K562 (cell line): Measurements from ENCODE around the gene RTP3. TPM values are rescaled to one million over a fixed set of nuclear protein-coding genes. Genes with fewer than 3 reads are reported as not detected.

Experiments
- ATAC-seq: fragments of 200-7000 bp; cut with Tn5 transposase; 3 replicates; pipeline ENCODE4 v1.9.1; 2020; ENCODE audit warnings: moderate library complexity
- BruUV-seq: library from RNA; stranded (reverse); fragments of 400-500 nt; replicated peaks from 2 replicates; lab custom pipeline; 2021; lab: Mats Ljungman, UMichigan
- CTCF ChIA-PET: fragments of 300-600 bp; formaldehyde crosslinking; extraction: SDS; loops from one replicate; lab custom pipeline; 2021; ENCODE audit warnings: low intra/inter-chr PET ratio; lab: Yijun Ruan, JAX
- POLR2A ChIA-PET: fragments of 300-600, 350-650 bp; sonication (Branson Sonifier 250); formaldehyde crosslinking; extraction: SDS; loops from one replicate; lab custom pipeline; 2021; ENCODE audit warnings: antibody characterized with exemption, inconsistent platforms; lab: Yijun Ruan, JAX
- DNase-seq, 4 experiments: peaks; one replicate each; pipeline versions ENCODE4 v3.0.0 to v3.0.0-alpha.2; 2011 to 2018; ENCODE audit warnings: low spot score in 3 of 4, mixed read lengths in 3 of 4; ENCODE audit errors: extremely low read depth in 1 of 4
- FAIRE-seq: peaks from 2 replicates; lab custom pipeline; 2011; peaks lifted over from hg19 to GRCh38; lab: Jason Lieb, UNC
- H2AFZ ChIP-seq: 2 replicates; pipeline ENCODE4 v1.6.0; 2011; ENCODE audit warnings: low read depth, low read length, control low read depth, inconsistent platforms
- H3K27ac ChIP-seq: fragments of 200-600 bp; 3 replicates; pipeline ENCODE4 v1.8.0; 2011; ENCODE audit warnings: low read depth, mild to moderate bottlenecking, control low read depth, inconsistent platforms, low read length, moderate library complexity, mixed read lengths; ENCODE audit errors: extremely low read depth
- H3K27me3 ChIP-seq, 2 experiments: fragments of 300-600 bp in 1 of 2; 2 replicates in 1 of 2; 3 replicates in 1 of 2; pipeline versions ENCODE4 v1.6.0 to v1.8.0; 2011; ENCODE audit warnings: inconsistent platforms in 2 of 2, low read length in 2 of 2, mild to moderate bottlenecking in 1 of 2, mixed read lengths in 1 of 2, moderate library complexity in 1 of 2; ENCODE audit not compliant: control insufficient read depth in 2 of 2, insufficient read depth in 2 of 2
- H3K36me3 ChIP-seq: fragments of 300-600 bp; 3 replicates; pipeline ENCODE4 v1.8.0; 2011; ENCODE audit warnings: mild to moderate bottlenecking, low read length, inconsistent platforms; ENCODE audit not compliant: control insufficient read depth, insufficient read depth
- H3K4me1 ChIP-seq, 2 experiments: fragments of 200-600 bp in 1 of 2; replicated peaks in 1 of 2; 2 replicates in 1 of 2; 3 replicates in 1 of 2; pipeline versions ENCODE4 v1.5.1 to v1.8.0; 2011; ENCODE audit warnings: inconsistent platforms in 2 of 2, low read length in 2 of 2, mild to moderate bottlenecking in 1 of 2, mixed read lengths in 1 of 2, moderate library complexity in 1 of 2; ENCODE audit not compliant: control insufficient read depth in 2 of 2, insufficient read depth in 2 of 2
- H3K4me2 ChIP-seq: 2 replicates; pipeline ENCODE4 v1.6.1; 2011; ENCODE audit warnings: low read length, control low read depth, inconsistent platforms, mixed read lengths; ENCODE audit not compliant: insufficient read depth
- H3K4me3 ChIP-seq: fragments of 200-600 bp; sonication (generic), shearing (Covaris generic); 2 replicates; pipeline ENCODE4 v1.5.1; 2016; ENCODE audit warnings: control low read depth, inconsistent platforms
- H3K79me2 ChIP-seq: fragments of 200-600 bp; 3 replicates; pipeline ENCODE4 v1.8.0; 2011; ENCODE audit warnings: low read length, inconsistent platforms; ENCODE audit not compliant: control insufficient read depth, insufficient read depth
- H3K9ac ChIP-seq, 2 experiments: 2 replicates each; pipeline versions ENCODE4 v1.6.0 to v1.6.1; 2011; ENCODE audit warnings: low read depth in 2 of 2, low read length in 2 of 2, control low read depth in 1 of 2, inconsistent platforms in 1 of 2, mild to moderate bottlenecking in 1 of 2, mixed read lengths in 1 of 2; ENCODE audit not compliant: insufficient read depth in 1 of 2
- H3K9me1 ChIP-seq: one replicate; pipeline ENCODE4 v1.6.0; 2011; ENCODE audit warnings: inconsistent platforms, mild to moderate bottlenecking, low read length, moderate library complexity; ENCODE audit not compliant: control insufficient read depth, insufficient read depth
- H3K9me3 ChIP-seq: replicated peaks from 2 replicates; pipeline ENCODE4 v1.5.1; 2011; ENCODE audit warnings: low read depth, low read length, inconsistent platforms; ENCODE audit not compliant: control insufficient read depth, insufficient read depth
- H4K20me1 ChIP-seq: replicated peaks from 2 replicates; pipeline ENCODE4 v1.6.1; 2011; ENCODE audit warnings: low read length, inconsistent platforms, mixed read lengths; ENCODE audit not compliant: control insufficient read depth, insufficient read depth
- ATF6 ChIP-seq: sonication (generic); formaldehyde crosslinking; IDR thresholded peaks from 2 replicates; pipeline ENCODE4 v1.4.0; 2020; ENCODE audit warnings: mild to moderate bottlenecking, missing genetic modification reagents
- CTBP1 ChIP-seq: fragments of 450-650 bp; IDR thresholded peaks from 2 replicates; pipeline ENCODE4 v1.6.1; 2016; ENCODE audit warnings: borderline replicate concordance
- DLX4 ChIP-seq: fragments of 250-450 bp; sonication (Bioruptor Pico); IDR thresholded peaks from 2 replicates; pipeline ENCODE4 v1.6.1; 2021; ENCODE audit warnings: mild to moderate bottlenecking
- E2F1 ChIP-seq: sonication (generic); formaldehyde crosslinking; IDR thresholded peaks from 2 replicates; pipeline ENCODE4 v1.8.1; 2023; ENCODE audit warnings: mild to moderate bottlenecking, missing genetic modification reagents, moderate library complexity
- ETV6 ChIP-seq, 3 experiments: fragments of 150-350 bp in 1 of 3; sonication (generic) in 1 of 3; formaldehyde crosslinking in 1 of 3; IDR thresholded peaks; 2 replicates each; pipeline versions ENCODE4 v1.6.1 to v1.8.0; 2014 to 2022; ENCODE audit warnings: borderline replicate concordance in 2 of 3, low read depth in 2 of 3, antibody characterized with exemption in 1 of 3, low read length in 1 of 3, mild to moderate bottlenecking in 1 of 3, missing genetic modification reagents in 1 of 3
- HDAC2 ChIP-seq: fragments of 450-650 bp; IDR thresholded peaks from 2 replicates; pipeline ENCODE4 v1.6.1; 2016; ENCODE audit warnings: mild to moderate bottlenecking
- HOXB6 ChIP-seq: fragments of 250-450 bp; sonication (Bioruptor Pico); IDR thresholded peaks from 2 replicates; pipeline ENCODE4 v1.5.1; 2022; ENCODE audit warnings: mild to moderate bottlenecking, borderline replicate concordance
- MYNN ChIP-seq, 2 experiments: sonication (generic); formaldehyde crosslinking in 1 of 2; IDR thresholded peaks; 2 replicates each; pipeline versions ENCODE4 v1.5.0 to v1.6.1; 2016 to 2020; ENCODE audit warnings: antibody characterized with exemption in 1 of 2, missing genetic modification reagents in 1 of 2
- NRF1 ChIP-seq, 2 experiments: fragments of 450-650 bp; IDR thresholded peaks in 1 of 2; conservative IDR thresholded peaks in 1 of 2; 2 replicates each; pipeline ENCODE4 v1.6.1; 2014; ENCODE audit warnings: mild to moderate bottlenecking in 2 of 2
- PREB ChIP-seq: sonication (generic); formaldehyde crosslinking; IDR thresholded peaks from 2 replicates; pipeline ENCODE4 v1.8.1; 2023; ENCODE audit warnings: mild to moderate bottlenecking, missing genetic modification reagents
- STAT5B ChIP-seq: fragments of 250-450 bp; sonication (Bioruptor Pico); IDR thresholded peaks from 2 replicates; pipeline ENCODE4 v1.8.0; 2021; ENCODE audit warnings: mild to moderate bottlenecking, inconsistent platforms
- ZEB2 ChIP-seq: fragments of 450-650 bp; IDR thresholded peaks from 2 replicates; pipeline ENCODE4 v1.6.1; 2016
- ZNF146 ChIP-seq: IDR thresholded peaks from one replicate; pipeline ENCODE4 v1.6.1; 2018; ENCODE audit warnings: missing compliant biosample characterization; ENCODE audit not compliant: unreplicated experiment
- WGBS: fragments of 100-300 bp; shearing (Covaris generic); methylation state at CpG from one replicate; pipeline ENCODE4 v1.1.6; 2016; ENCODE audit warnings: low coverage, mixed read lengths; ENCODE audit not compliant: insufficient coverage; ENCODE audit errors: missing lambda C conversion rate; 5-methylcytosine and 5-hydroxymethylcytosine counted together
- in situ Hi-C: fragments of 300-500 bp; cut with MboI; formaldehyde crosslinking; loops from 4 replicates; pipeline ENCODE4 v1.15.0; 2018; ENCODE audit warnings: inconsistent platforms, mixed read lengths
- intact Hi-C: fragments of 100-400 bp; cut with micrococcal nuclease; formaldehyde crosslinking; loops from 2 replicates; pipeline ENCODE4 v1.14.2; 2022
- polyA plus RNA-seq, 8 experiments: library from polyadenylated mRNA; depleted of rRNA in 4 of 8; stranded (reverse) in 5 of 8; unstranded in 3 of 8; fragments of >200 nt; fragmentation: Nextera tagmentation in 2 of 8; fragmentation: Illumina TruSeq in 1 of 8; extraction: Ambion mirVana in 2 of 8; extraction: Trizol in 1 of 8; gene quantifications; 2 replicates each; pipeline versions ENCODE4 v1.2.1 to v1.2.3, GENCODE V29; 2011 to 2014; ENCODE audit warnings: inconsistent platforms in 1 of 8, missing spikeins in 1 of 8
- total RNA-seq, 7 experiments: library from RNA; depleted of rRNA in 6 of 7; stranded (reverse); fragments of >200 nt in 6 of 7; fragmentation: Illumina TruSeq in 2 of 7; extraction: Trizol in 2 of 7; gene quantifications; 2 replicates each; pipeline versions ENCODE4 v1.2.1 to v1.2.3, GENCODE V29; 2011 to 2021; ENCODE audit warnings: low replicate concordance in 1 of 7

RTP3 gene
- total and polyA plus RNA-seq, 9 of the 15 experiments (the other 6 are each of a cell fraction or from before 2014, with no cell fraction given), result not detected

GRCh38 chr3:46472736-46473135 lies 25.0 kb upstream of the RTP3 start:
- CTCF ChIA-PET, result no interaction called here
- TF ChIP-seq CTBP1 (no peak), ZNF146 (CRISPR knock-in tag) (no peak), ATF6 (no peak), ETV6 (IDR thresholded peaks at IDR 0.05; ENCODE audit: borderline replicate concordance in 1 of 2, low read depth in 2 of 2, low read length in 1 of 2) (no peak), ETV6 (CRISPR knock-in tag; IDR thresholded peaks at IDR 0.05; ENCODE audit: borderline replicate concordance) (no peak), NRF1 (conservative IDR thresholded peaks at IDR 0.05 in 1 of 2, IDR thresholded peaks at IDR 0.05 in 1 of 2) (no peak), STAT5B (CRISPR knock-in tag) (no peak), MYNN (IDR thresholded peaks at IDR 0.05) (no peak), MYNN (CRISPR knock-in tag; IDR thresholded peaks at IDR 0.05) (no peak), PREB (CRISPR knock-in tag) (no peak), HOXB6 (CRISPR knock-in tag) (no peak), E2F1 (CRISPR knock-in tag) (no peak), ZEB2 (no peak), DLX4 (CRISPR knock-in tag) (no peak), HDAC2 (no peak)

More at GRCh38 chr3:46472736-46473135, 25.0 kb upstream of the RTP3 start:
- no TSS peak for BruUV-seq
- Histone ChIP-seq H3K4me3 (no peak overlapping the region), H3K9ac (no peak overlapping the region), H4K20me1 (no peaks in the 10 kb centered on the region), H3K4me2 (no peak overlapping the region), H3K27ac (no peak overlapping the region), H3K9me1 (no peaks in the 10 kb centered on the region), H3K4me1 (no peaks in the 10 kb centered on the region), H3K79me2 (no peaks in the 10 kb centered on the region), H3K9me3 (no peaks in the 10 kb centered on the region), H3K27me3 (peaks cover 5 to 62% of the 10 kb centered on the region in 2 experiments; a peak in 4 of 5 replicates), H3K36me3 (no peaks in the 10 kb centered on the region), H2AFZ (no peak overlapping the region)
- POLR2A ChIA-PET, result interaction anchor here (1.0 to 3.8 kb wide), 3 partner anchors 10 to 114 kb away, joined by 3 to 12 read pairs (median 3); no protein-coding TSS in a partner anchor
- no peak for FAIRE-seq
- intact Hi-C loops (no loop called here), in situ Hi-C loops (no loop called here)
- no peak for DNase-seq
- no peak for ATAC-seq
- 0% methylated on average over 2 of the region's 2 CpGs for WGBS
